Lung (tissue), 12 donors: Measurements from ENCODE around the gene GRAMD1A. TPM values are rescaled to one million over a fixed set of nuclear protein-coding genes. Genes with fewer than 3 reads are reported as not detected.
"Not testable (repeated sequence)": the region's sequence is repeated elsewhere in the genome, so short reads cannot be mapped to it uniquely, and the experiment has no call there.

Source experiments
- ATAC-seq: fragments of 200-7000 bp; cut with Tn5 transposase; one replicate; pipeline ENCODE4 v1.9.1; 2020; ENCODE audit warnings: moderate number of reproducible peaks; ENCODE audit not compliant: insufficient read depth, low FRiP score
- DNase-seq, 3 donors: peaks; one replicate each; pipeline ENCODE4 v3.0.0-alpha.2; 2013 to 2017
- H3K27ac ChIP-seq, 2 donors: one replicate each; pipeline ENCODE4 v1.5.1; 2013; ENCODE audit warnings: mild to moderate bottlenecking in 2 of 2, moderate library complexity in 2 of 2, control low read depth in 1 of 2, inconsistent platforms in 1 of 2, low read depth in 1 of 2, low read length in 1 of 2
- H3K27me3 ChIP-seq, 3 donors: one replicate each; pipeline ENCODE4 v1.5.1; 2013; ENCODE audit warnings: low read length in 2 of 3; ENCODE audit not compliant: control insufficient read depth in 3 of 3, insufficient read depth in 3 of 3
- H3K36me3 ChIP-seq, 4 donors: one replicate each; pipeline ENCODE4 v1.5.1; 2013; ENCODE audit warnings: low read length in 4 of 4, mild to moderate bottlenecking in 1 of 4, moderate library complexity in 1 of 4; ENCODE audit not compliant: control insufficient read depth in 4 of 4, insufficient read depth in 4 of 4
- H3K4me1 ChIP-seq, 5 donors: one replicate each; pipeline ENCODE4 v1.5.1; 2013; ENCODE audit warnings: low read length in 5 of 5, mild to moderate bottlenecking in 2 of 5, moderate library complexity in 1 of 5; ENCODE audit not compliant: control insufficient read depth in 5 of 5, insufficient read depth in 5 of 5
- H3K4me3 ChIP-seq: one replicate; pipeline ENCODE4 v1.5.1; 2013; ENCODE audit warnings: mild to moderate bottlenecking, control low read depth, moderate library complexity
- H3K9ac ChIP-seq, 2 donors: one replicate each; pipeline ENCODE4 v1.5.1; 2013; ENCODE audit warnings: low read length in 2 of 2, control low read depth in 1 of 2; ENCODE audit not compliant: insufficient read depth in 1 of 2
- H3K9me3 ChIP-seq, 4 donors: one replicate each; pipeline ENCODE4 v1.5.1; 2013; ENCODE audit warnings: low read length in 3 of 4, mild to moderate bottlenecking in 1 of 4, moderate library complexity in 1 of 4; ENCODE audit not compliant: control insufficient read depth in 4 of 4, insufficient read depth in 3 of 4
- CTCF ChIP-seq: IDR thresholded peaks from 2 replicates; pipeline ENCODE4 v1.5.1; 2012; ENCODE audit warnings: mild to moderate bottlenecking; ENCODE audit errors: control extremely low read depth, extremely low read depth
- WGBS, 2 donors: extraction: QIAGEN DNeasy Blood & Tissue Kit; methylation state at CpG; one replicate each; pipeline ENCODE4 v1.1.7; 2013; 5-methylcytosine and 5-hydroxymethylcytosine counted together
- polyA plus RNA-seq, 2 donors: library from polyadenylated mRNA; stranded (reverse); fragments of 200-250 nt; gene quantifications; one replicate each; pipeline ENCODE4 v1.2.1, GENCODE V29; 2013
- total RNA-seq, 2 donors: library from RNA; depleted of rRNA in 1 of 2; stranded (reverse); fragments of >200 nt in 1 of 2; gene quantifications; one replicate each; pipeline ENCODE4 v1.2.1, GENCODE V29; 2014 to 2021
- donor health status: control.
- donor health status: control.
- donor health status: Bipolar disorder and iron deficiency.
- donor health status: healthy.
- donor health status: DM: yes; HTN: yes; CAD: no.

Gene GRAMD1A
- total and polyA plus RNA-seq, 4 donors = 92.2 to 217 (median 133) TPM

GRCh38 chr19:35005256-35005977 lies 5.3 kb downstream of the GRAMD1A start:
- ATAC-seq = no peak
- DNase-seq = no peak
- H3K4me1 ChIP-seq = peaks cover 5 to 38% (median 12%) of the 10 kb centered on the region in 5 donors
- no peak for TF ChIP-seq CTCF
- H3K9me3 ChIP-seq = no peaks in the 10 kb centered on the region
- H3K27ac ChIP-seq = peak overlapping the region in 1 of 2 donors; percentile 63
- peaks cover 0 to 20% (median 15%) of the 10 kb centered on the region in 4 donors for H3K36me3 ChIP-seq
- WGBS, 2 donors = 73 to 86% methylated on average over 11 of the region's 11 CpGs
- H3K4me3 ChIP-seq = no peak overlapping the region
- H3K9ac ChIP-seq = no peak overlapping the region
- no peaks in the 10 kb centered on the region for H3K27me3 ChIP-seq

- ATAC-seq = not testable (repeated sequence)
Measured at GRCh38 chr19:35006007-35006341, 5.9 kb downstream of the GRAMD1A start.

GRCh38 chr19:35006342-35006998 lies 6.3 kb downstream of the GRAMD1A start:
- Histone ChIP-seq H3K9ac (no peak overlapping the region), H3K9me3 (no peaks in the 10 kb centered on the region), H3K27ac (peak overlapping the region in 1 of 2 donors; percentile 63), H3K27me3 (no peaks in the 10 kb centered on the region), H3K4me1 (peaks cover 5 to 38% (median 8%) of the 10 kb centered on the region in 5 donors), H3K36me3 (peaks cover 0 to 23% (median 20%) of the 10 kb centered on the region in 4 donors), H3K4me3 (no peak overlapping the region)
- ATAC-seq (peak; percentile 73), DNase-seq (peak; percentile 38 to 75 (median 45))
- TF ChIP-seq CTCF = no peak
- 54 to 77% methylated on average over 15 of the region's 15 CpGs for WGBS, 2 donors

More at GRCh38 chr19:35006007-35006341, 5.9 kb downstream of the GRAMD1A start:
- H3K27ac ChIP-seq = peak overlapping the region in 1 of 2 donors; percentile 63
- peaks cover 5 to 38% (median 12%) of the 10 kb centered on the region in 5 donors for H3K4me1 ChIP-seq
- H3K27me3 ChIP-seq, DNase-seq, H3K9me3 ChIP-seq, H3K4me3 ChIP-seq, H3K9ac ChIP-seq: not testable (repeated sequence)
- WGBS, 2 donors = 66 to 75% methylated on average over 6 of the region's 6 CpGs
- peaks cover 0 to 23% (median 16%) of the 10 kb centered on the region in 4 donors for H3K36me3 ChIP-seq

- 95 to 98% methylated on average over 5 of the region's 5 CpGs for WGBS, 2 donors
- Histone ChIP-seq H3K9me3 (no peaks in the 10 kb centered on the region), H3K27me3 (no peaks in the 10 kb centered on the region), H3K36me3 (peaks cover 0 to 27% (median 22%) of the 10 kb centered on the region in 4 donors), H3K9ac (no peak overlapping the region), H3K4me3 (no peak overlapping the region), H3K4me1 (peaks cover 5 to 37% (median 8%) of the 10 kb centered on the region in 5 donors), H3K27ac (peak overlapping the region in 1 of 2 donors; percentile 52)
- TF ChIP-seq CTCF = no peak
- no peak for DNase-seq
- no peak for ATAC-seq
Measured at GRCh38 chr19:35006999-35007365, 6.9 kb downstream of the GRAMD1A start.

GRCh38 chr19:35007427-35007826 lies 7.3 kb downstream of the GRAMD1A start:
- H3K4me3 ChIP-seq, H3K9me3 ChIP-seq, H3K9ac ChIP-seq, H3K27me3 ChIP-seq, ATAC-seq, DNase-seq: not testable (repeated sequence)
- Histone ChIP-seq H3K4me1 (peaks cover 5 to 39% (median 8%) of the 10 kb centered on the region in 5 donors), H3K36me3 (peaks cover 0 to 31% (median 25%) of the 10 kb centered on the region in 4 donors), H3K27ac (peak overlapping the region in 1 of 2 donors; percentile 52)
- WGBS, 2 donors = 95 to 96% methylated on average over 8 of the region's 8 CpGs
